OCI-LY1 (cell line): ENCODE results near the gene IL21R.

ENCODE experiments used
- CTCF ChIP-seq: fragments of 200-600 bp; sonication (generic), shearing (Covaris generic); IDR thresholded peaks from 2 replicates; pipeline ENCODE4 v1.5.1; 2017; ENCODE audit warnings: mild to moderate bottlenecking, antibody characterized with exemption, low read length, moderate library complexity, mixed read lengths
- EZH2 ChIP-seq: fragments of 200-600 bp; sonication (generic), shearing (Covaris generic); IDR thresholded peaks from 2 replicates; pipeline ENCODE4 v1.8.0; 2017; ENCODE audit warnings: borderline replicate concordance, mixed run types, mild to moderate bottlenecking, antibody characterized with exemption, low read length, moderate library complexity, mixed read lengths

GRCh38 chr16:27437946-27438345 lies 36.0 kb downstream of the IL21R start:
- TF ChIP-seq CTCF (no peak), EZH2 (no peak)
